Activated naive CD4-positive, alpha-beta T cell treated with anti-CD3 and anti-CD28 coated beads, Interleukin-2, amount 50 U/mL, for 72 hours (primary cell): Measurements from ENCODE around the gene SAFB. TPM values are rescaled to one million over a fixed set of nuclear protein-coding genes. Genes with fewer than 3 reads are reported as not detected.

Experiments
- ATAC-seq, 2 donors: fragments of 150-1000 bp; cut with Tn5 transposase; 2 replicates each; pipeline ENCODE4 v1.10.0; 2021; ENCODE audit warnings: mild to moderate bottlenecking in 2 of 2, moderate library complexity in 2 of 2
- DNase-seq, 2 donors: peaks; one replicate each; pipeline ENCODE4 v3.0.0; 2021 to 2022; ENCODE audit warnings: low spot score in 2 of 2
- H3K27ac Mint-ChIP-seq, 2 donors: one replicate each; pipeline ENCODE4 v1.8.0; 2022; ENCODE audit warnings: mild to moderate bottlenecking in 2 of 2, mixed read lengths in 2 of 2
- H3K36me3 Mint-ChIP-seq, 2 donors: one replicate each; pipeline ENCODE4 v1.8.0; 2022; ENCODE audit warnings: mixed read lengths in 2 of 2
- H3K9me3 Mint-ChIP-seq, 2 donors: one replicate each; pipeline ENCODE4 v1.8.0; 2022; ENCODE audit warnings: mixed read lengths in 2 of 2
- total RNA-seq, 2 donors: library from RNA; stranded (reverse); gene quantifications; one replicate each; pipeline ENCODE4 v1.2.3, GENCODE V29; 2022

The SAFB gene
- total RNA-seq, 2 donors from 2014 or later: 127 to 154 TPM

DNA sequence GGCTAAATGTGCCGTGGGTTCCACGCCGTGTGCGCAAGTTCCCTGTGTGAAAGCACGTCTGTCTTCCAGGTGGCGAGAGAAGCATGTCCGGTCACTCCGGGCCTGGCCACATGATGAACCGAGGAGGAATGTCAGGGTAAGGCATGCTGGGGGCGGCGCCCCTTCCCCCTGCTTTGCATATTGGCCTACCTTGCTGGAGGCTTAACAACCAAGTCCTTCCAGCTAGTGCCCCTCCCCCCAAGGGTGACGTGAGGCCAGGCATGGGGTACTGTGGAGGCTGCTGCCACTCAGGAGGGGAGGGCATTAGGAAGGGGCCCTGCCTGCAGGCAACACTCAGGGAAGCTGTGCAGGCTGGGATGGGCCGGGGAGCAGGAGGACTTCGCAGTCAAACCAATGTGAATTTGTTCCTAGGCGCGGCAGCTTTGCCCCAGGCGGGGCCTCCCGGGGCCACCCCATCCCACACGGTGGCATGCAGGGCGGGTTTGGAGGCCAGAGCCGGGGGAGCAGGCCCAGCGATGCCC, 44.9 kb downstream of the SAFB start:
- no peak for DNase-seq
- ATAC-seq: peak in 1 of 2 donors; percentile 14
- H3K27ac Mint-ChIP-seq: peak overlapping the region; percentile 15 to 44
- H3K36me3 Mint-ChIP-seq: peaks cover 7 to 8% of the 10 kb centered on the region in 2 donors
- H3K9me3 Mint-ChIP-seq: no peaks in the 10 kb centered on the region

DNA sequence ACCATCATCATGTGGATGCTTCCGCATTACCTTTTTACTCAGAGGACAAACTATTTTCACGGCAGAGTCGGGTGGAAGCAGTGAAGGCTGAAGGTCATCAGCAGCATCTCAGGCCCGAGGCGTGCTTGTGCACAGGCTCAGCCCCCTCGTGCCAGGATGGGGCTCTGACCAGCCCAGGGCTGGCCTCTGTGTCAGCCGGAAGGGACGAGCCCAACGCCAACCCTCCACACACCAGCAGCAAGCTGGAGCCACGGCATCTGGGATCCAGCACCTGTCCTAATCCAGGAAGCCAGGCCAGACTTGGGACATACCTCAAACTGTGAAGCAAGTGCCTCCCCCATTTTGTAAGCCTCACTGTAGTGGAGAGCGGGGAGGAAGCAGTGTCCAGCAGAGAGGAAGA, 46.3 kb downstream of the SAFB start:
- Mint-ChIP-seq H3K36me3 (peaks cover 7 to 8% of the 10 kb centered on the region in 2 donors), H3K27ac (peak overlapping the region in 1 of 2 donors; percentile 67), H3K9me3 (peaks cover 0 to 5% of the 10 kb centered on the region in 2 donors)
- ATAC-seq: no peak
- DNase-seq: no peak

GRCh38 chr19:5671600-5671999, 48.7 kb downstream of the SAFB start:
- no peak for DNase-seq
- H3K27ac Mint-ChIP-seq: no peak overlapping the region

DNA sequence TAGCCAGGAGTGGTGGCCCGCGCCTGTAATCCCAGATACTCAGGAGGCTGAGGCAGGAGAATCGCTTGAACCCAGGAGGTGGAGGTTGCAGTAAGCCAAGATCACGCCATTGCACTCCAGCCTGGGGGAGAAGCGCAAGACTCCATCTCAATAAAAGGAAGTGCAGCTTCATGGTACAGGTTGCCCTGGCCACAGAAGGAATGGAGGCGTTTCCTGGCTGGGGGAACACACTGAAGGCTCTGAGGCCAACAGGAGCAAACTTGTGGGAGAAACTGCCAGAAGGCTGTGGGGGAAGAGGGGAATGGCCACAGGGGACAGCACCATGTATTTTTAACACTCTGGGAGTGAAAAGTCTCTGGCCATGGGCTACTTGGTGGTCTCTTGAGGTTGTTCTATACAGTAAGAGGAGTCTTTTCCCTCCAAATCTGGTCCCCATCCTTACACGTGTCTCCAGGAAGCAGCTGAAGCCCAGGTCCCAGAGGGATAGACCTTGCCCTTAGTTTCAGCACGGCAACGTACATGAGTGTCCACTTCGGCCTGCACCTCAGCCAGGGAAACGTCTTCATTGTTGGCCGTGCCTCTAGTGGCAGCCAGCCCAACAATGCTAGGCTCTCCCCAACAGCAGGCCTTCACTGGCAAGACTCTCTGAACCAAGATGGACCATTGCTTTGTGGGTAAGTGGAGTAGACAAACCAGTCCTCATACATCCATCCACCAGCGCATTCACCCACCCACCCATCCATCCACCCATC, 50.0 kb downstream of the SAFB start:
- Mint-ChIP-seq H3K36me3 (peaks cover 0 to 7% of the 10 kb centered on the region in 2 donors), H3K27ac (peak overlapping the region; percentile 55 to 64), H3K9me3 (peaks cover 0 to 5% of the 10 kb centered on the region in 2 donors)
- no peak for DNase-seq
- ATAC-seq: no peak

More at GRCh38 chr19:5671600-5671999, 48.7 kb downstream of the SAFB start:
- no peak for ATAC-seq
- peaks cover 0 to 5% of the 10 kb centered on the region in 2 donors for H3K9me3 Mint-ChIP-seq
- peaks cover 7 to 8% of the 10 kb centered on the region in 2 donors for H3K36me3 Mint-ChIP-seq

- DNase-seq (no peak), ATAC-seq (no peak)
- peaks cover 0 to 7% of the 10 kb centered on the region in 2 donors for H3K36me3 Mint-ChIP-seq
- H3K27ac Mint-ChIP-seq: no peak overlapping the region
- peaks cover 0 to 5% of the 10 kb centered on the region in 2 donors for H3K9me3 Mint-ChIP-seq
Measured at GRCh38 chr19:5673752-5674151, 50.9 kb downstream of the SAFB start.

GRCh38 chr19:5674714-5675113, 51.8 kb downstream of the SAFB start:
- Mint-ChIP-seq H3K36me3 (peaks cover 7 to 8% of the 10 kb centered on the region in 2 donors), H3K27ac (peak overlapping the region in 1 of 2 donors; percentile 25), H3K9me3 (peaks cover 0 to 5% of the 10 kb centered on the region in 2 donors)
- DNase-seq (no peak), ATAC-seq (no peak)

GRCh38 chr19:5676105-5676771, 53.4 kb downstream of the SAFB start:
- no peak for DNase-seq
- Mint-ChIP-seq H3K36me3 (peaks cover 14 to 18% of the 10 kb centered on the region in 2 donors), H3K27ac (peak overlapping the region; percentile 61 to 91), H3K9me3 (peaks cover 0 to 5% of the 10 kb centered on the region in 2 donors)
- ATAC-seq: no peak

- no peak for ATAC-seq
- H3K9me3 Mint-ChIP-seq: peaks cover 0 to 5% of the 10 kb centered on the region in 2 donors
- peaks cover 14 to 18% of the 10 kb centered on the region in 2 donors for H3K36me3 Mint-ChIP-seq
- no peak for DNase-seq
- H3K27ac Mint-ChIP-seq: peak overlapping the region in 1 of 2 donors; percentile 61
Measured at GRCh38 chr19:5676772-5677105, 53.9 kb downstream of the SAFB start.

DNA sequence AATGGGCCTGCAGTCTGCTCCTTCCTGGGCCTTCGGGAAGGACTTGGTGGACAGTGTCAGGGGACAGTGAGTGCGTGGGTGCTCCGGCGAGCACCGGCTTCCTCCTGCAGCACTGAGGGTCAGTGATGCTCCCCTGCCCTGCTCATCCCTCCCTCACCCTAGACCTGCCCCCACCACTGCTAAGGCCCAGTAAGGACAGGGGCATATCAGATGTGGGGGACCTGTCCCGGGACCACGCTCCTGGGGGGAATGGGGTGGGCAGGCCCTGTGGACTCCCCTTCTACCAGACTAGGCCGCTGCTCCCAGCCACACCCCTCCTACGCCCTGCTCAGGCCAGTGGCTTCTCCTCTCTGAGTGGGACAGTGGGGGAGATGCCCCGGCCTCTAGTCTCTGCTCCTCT, 54.3 kb downstream of the SAFB start:
- ATAC-seq (no peak), DNase-seq (no peak)
- Mint-ChIP-seq H3K27ac (no peak overlapping the region), H3K9me3 (peaks cover 0 to 5% of the 10 kb centered on the region in 2 donors), H3K36me3 (peaks cover 14 to 18% of the 10 kb centered on the region in 2 donors)

DNA sequence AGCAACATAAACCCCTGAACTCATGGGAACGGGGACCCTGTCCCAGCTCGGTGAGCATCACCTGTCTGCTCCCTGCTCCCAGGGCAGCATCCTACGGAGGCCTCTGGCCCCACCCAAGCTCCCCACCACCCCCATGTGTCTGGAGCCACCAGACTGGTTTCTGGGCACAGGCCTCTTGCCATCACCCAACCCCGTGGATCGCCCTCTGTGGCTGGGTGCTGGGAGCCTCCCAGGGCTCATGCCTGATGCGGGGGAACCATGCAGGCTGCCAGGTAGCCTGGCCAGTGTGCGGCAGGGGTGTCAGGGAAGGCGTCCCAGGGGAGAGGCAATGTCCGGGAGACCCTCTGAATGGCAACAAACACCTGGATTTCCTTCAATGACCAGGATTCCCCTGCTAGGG, 54.7 kb downstream of the SAFB start:
- DNase-seq (no peak), ATAC-seq (no peak)
- peaks cover 14 to 18% of the 10 kb centered on the region in 2 donors for H3K36me3 Mint-ChIP-seq
- no peak overlapping the region for H3K27ac Mint-ChIP-seq
- H3K9me3 Mint-ChIP-seq: peaks cover 0 to 5% of the 10 kb centered on the region in 2 donors

GRCh38 chr19:5678071-5678718, 55.3 kb downstream of the SAFB start:
- Mint-ChIP-seq H3K36me3 (peaks cover 14 to 18% of the 10 kb centered on the region in 2 donors), H3K9me3 (peaks cover 0 to 5% of the 10 kb centered on the region in 2 donors), H3K27ac (no peak overlapping the region)
- DNase-seq (no peak), ATAC-seq (no peak)

DNA sequence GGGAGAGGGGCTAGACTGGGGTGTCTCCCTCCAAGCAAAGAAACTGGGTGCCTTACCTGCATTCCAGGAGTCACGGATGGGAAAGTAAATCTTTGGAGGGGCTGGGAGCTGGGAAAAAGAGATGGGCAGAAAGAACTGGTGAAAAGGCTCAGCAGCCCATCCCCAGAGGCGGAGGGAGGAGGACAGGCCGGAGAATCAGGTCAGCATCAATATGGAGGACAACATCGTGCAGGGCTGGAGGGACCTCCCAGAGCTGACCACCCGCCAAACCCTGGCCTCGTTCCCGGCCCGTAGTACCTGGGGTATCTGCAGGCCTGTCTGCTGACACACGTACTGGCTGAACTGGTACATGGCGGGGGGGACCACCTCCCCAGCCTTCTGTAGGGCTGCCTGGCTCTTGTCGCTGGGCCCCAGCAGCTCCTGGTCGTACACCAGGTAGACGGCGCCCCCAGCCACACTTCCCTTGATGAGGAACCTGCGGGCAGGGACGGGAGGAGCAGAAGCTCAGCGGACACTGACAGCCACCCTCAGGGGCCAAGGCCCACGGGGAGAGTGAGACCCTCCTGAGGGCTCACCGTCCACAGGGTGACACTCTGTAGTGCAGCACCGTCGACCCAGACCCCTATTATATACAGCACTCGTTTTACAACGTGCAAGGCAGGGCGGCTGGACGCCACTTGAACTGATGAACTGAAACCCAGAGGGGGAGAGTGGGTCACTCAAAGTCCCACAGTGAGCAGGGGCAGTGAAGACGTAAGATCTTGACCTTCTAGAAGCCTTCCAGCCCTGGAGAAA, 56.6 kb downstream of the SAFB start:
- peaks cover 14 to 18% of the 10 kb centered on the region in 2 donors for H3K36me3 Mint-ChIP-seq
- ATAC-seq (no peak), DNase-seq (peak in 1 of 2 donors; percentile 29)
- H3K9me3 Mint-ChIP-seq: no peaks in the 10 kb centered on the region
- H3K27ac Mint-ChIP-seq: peak overlapping the region; percentile 88 to 100

DNA sequence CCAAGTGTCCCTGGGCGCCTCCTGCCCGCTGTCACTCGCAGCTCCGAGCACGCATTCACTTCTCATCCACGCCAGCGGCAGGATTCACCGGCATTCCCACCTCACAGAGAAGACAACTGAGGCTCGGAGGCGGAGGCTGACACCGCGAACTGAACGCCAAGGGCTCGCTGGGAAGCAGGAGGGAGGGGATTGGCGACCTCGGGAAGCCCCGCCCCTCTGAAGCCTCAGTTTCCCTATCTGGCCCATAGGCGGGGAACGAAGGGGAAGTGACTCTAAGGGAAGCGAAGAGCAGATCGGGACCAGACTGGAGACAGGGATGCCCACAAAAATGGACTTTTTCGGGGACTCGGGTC, 57.2 kb downstream of the SAFB start:
- Mint-ChIP-seq H3K27ac (peak overlapping the region; percentile 88 to 100), H3K9me3 (no peaks in the 10 kb centered on the region), H3K36me3 (peaks cover 14 to 18% of the 10 kb centered on the region in 2 donors)
- DNase-seq: no peak
- peak; percentile 0 to 1 for ATAC-seq

- Mint-ChIP-seq H3K9me3 (no peaks in the 10 kb centered on the region), H3K36me3 (peaks cover 14 to 18% of the 10 kb centered on the region in 2 donors), H3K27ac (peak within 1 kb of the TSS; percentile 88 to 100)
- peak; percentile 98 to 99 for DNase-seq
- peak; percentile 92 to 94 for ATAC-seq
Measured at GRCh38 chr19:5680437-5681368, 57.8 kb downstream of the SAFB start, which contains the start of the genes HSD11B1L and MICOS13. TSS of gene HSD11B1L (plus strand) at chr19:5681027. CDS start at chr19:5684833, 3,806 bp downstream. TSS of gene MICOS13 (minus strand) at chr19:5680516. CDS start at chr19:5680486, 30 bp downstream.
